Measurements from ENCODE around the gene CALML3.

CALML3 gene

DNA sequence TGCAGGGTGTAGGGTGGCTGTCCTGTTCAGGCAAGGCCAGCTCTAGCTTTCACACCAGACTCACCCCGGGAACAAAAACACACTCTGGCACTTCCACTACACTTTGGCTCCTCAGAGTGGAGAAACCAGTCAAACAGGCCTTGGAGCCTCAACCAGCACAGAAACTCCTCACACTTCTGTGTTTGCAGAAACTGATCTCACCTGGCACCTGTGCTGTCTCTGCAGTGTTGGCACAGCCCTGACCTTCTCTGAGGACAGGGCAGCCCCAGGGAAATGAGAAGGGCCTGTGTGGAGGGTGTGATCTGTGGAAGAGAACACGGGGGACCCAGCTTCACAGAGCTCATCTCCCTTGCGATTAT is 21.3 kb upstream of the CALML3 start:
- intact Hi-C loops (cut with DNase I), result no loop called here

DNA sequence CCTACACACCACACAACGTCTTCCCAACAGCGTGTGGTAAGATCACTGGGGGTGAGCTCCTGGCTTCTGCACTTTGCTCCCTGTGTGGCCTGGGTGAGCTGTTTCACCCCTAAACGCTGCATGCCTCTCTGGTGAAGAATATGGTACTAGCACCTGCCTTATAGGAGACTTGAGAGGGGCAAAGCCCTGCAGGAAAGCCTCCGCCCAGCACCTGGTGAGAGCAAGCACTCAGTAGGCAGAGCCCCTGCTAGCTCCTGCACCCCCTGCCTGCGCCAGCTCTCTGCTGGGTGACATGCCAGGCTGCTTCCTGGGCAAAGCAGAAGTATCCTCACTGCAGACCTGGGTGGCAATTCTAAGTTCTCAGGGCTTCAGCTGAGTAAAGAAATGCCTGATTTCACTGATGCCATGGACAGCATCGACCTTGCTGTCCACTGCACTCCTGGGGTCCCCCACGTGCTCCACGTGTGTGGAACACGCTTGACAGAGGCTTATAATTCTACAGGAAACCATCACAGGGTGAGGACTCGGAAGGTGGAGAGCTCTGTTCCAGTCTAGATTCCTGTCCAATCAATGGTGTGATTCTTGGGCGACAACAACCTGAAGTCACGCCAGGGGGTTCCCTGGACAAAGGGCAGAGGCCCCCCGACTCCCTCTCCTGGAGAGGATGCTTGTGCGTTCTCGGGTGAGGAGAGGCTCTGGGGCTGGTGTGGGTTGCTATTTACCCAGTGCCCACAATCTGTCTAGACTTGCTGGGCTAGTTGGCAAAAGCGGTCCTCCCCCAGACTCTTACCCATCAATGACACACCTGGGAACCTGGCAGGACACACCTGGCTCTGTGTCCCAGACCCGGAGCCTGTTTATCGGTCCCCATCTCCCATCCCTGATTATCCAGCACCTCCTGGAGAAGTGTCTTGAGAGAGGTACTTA is 20.4 kb upstream of the CALML3 start:
- intact Hi-C loops (cut with DNase I), result no loop called here
- DNase-seq, result peak in 2 of 42 donors; percentile 1 to 8

More for the DNA sequence above, 21.3 kb upstream of the CALML3 start:
- no peak for DNase-seq

DNA sequence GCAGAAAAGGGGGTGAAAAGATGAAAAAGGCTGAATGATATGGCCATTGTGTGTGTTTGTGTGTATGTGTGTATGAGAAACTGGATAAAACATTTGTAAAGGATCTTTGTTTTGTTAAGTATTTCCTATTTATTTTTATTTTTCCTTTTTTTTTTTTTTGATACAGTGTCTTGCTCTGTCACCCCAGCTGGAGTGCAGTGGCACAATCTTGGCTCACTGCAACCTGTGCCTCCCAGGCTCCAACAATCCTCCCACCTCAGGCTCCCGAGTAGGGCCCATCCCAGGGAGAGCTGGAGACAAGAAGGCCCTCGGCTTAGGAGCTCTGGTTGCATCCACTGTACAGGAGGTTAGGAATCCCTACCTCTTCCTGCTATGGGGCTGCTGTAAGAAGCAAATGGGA is 18.5 kb upstream of the CALML3 start:
- intact Hi-C loops (cut with DNase I), result no loop called here
- DNase-seq, result no peak

DNA sequence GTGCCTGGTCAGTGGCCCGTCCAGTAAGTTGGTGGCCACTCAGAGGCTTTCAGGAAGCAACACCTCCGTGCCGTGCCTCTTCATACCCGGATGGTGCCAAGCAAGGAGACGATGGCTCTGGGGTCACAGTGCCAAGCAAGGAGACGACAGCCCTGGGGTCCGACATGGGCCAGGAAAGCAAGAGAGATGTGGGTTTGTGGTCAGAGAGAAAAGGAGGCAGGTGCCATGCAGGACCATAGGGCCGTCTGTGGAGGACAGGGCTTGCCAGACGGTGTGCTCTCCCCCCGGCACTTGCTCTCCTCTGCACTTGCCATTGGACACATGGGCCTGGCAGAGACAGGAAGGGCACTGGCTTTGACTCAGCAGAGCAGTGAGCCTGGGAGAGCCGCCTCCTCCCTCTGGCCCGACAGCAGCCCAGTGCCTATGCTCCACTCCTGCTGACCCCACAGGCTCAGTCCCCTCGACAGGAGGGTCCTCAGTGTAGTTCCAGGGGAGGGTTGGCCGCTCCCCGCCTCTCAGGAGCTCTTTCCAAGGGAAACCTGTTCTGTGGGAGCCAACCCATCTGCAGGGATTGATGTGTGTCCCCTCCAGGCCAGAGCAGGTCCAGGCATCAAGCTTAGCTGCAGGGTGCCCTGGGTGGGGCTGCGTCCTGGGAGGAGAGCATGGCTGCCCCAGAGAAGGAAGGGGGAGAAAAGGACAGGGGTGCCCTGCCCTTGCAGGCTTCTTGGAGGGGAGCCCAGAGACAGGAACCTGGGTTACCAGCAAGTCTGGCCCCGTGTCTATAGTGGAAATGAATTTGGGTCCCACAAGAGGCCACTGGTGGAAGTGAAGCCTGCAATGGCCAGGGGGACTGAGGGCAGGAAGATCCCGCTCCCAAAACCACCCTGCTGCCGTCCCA is 17.8 kb upstream of the CALML3 start:
- intact Hi-C loops (cut with DNase I), result no loop called here
- peak in 2 of 42 donors; percentile 5 for DNase-seq

DNA sequence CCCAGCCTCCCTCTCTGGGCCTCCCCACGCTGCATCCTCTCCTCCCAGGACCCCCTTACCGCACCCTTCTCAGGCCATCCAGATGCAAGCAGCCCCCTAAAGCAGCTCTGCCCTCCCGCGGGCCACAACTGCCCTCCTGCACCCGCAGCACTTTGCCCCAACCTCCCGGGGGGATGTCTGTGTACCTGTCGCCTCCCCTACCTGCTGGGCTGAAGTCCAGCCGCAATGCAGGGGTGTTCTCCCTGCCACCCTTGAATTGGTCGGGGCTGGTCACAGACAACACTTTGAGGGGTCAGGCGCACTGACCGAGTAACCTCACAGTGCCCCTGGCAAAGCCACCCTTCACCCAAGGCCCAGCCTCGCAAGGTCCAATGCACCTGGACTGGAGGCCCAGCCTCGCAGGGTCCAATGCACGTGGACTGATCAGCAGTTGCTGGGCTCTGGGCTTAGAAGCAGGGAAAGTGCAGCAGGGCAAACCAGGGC is 17.1 kb upstream of the CALML3 start:
- intact Hi-C loops (cut with DNase I), result no loop called here
- no peak for DNase-seq

DNA sequence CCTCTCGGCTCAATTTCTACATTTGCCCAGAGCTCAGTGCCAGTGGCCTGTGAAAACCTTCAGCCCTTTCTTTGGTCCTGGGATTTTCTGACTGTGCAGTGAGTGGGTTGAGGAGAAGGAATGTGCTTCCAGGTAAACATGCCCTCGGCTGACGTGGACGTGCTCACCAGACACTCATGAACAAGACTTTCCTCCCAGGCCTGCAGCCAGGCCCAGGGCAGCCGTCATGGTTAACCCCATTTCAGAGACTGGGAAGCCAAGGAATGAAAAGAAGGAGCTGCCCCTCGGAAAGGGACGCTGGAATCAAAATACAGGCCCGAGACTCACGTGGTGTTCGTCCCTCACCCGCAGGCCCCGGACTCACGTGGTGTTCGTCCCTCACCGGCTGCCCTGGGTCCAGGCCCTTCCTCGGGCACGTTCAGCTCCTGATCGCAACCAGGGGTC is 16.6 kb upstream of the CALML3 start:
- no peak for DNase-seq
- intact Hi-C loops (cut with DNase I), result no loop called here

DNA sequence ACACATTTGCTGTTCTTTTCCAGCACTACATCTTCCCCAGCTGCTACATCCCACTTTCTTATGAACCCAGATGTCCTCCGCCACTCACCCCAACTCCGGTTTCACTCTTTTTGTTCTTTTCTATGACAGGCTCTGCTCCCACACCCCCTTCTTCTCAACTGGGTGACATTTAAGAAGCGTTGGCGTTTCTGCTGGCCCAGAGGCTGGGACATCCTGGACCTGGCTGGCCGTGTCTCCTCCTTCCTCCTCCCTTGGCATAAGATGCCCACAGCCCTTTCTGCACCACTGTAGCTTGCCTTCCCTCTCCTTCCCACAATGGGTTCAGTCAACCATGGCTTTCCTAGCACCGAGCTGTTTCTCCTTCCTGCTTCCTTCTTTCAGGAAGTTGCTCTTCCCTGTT is 16.0 kb upstream of the CALML3 start:
- no peak for DNase-seq

DNA sequence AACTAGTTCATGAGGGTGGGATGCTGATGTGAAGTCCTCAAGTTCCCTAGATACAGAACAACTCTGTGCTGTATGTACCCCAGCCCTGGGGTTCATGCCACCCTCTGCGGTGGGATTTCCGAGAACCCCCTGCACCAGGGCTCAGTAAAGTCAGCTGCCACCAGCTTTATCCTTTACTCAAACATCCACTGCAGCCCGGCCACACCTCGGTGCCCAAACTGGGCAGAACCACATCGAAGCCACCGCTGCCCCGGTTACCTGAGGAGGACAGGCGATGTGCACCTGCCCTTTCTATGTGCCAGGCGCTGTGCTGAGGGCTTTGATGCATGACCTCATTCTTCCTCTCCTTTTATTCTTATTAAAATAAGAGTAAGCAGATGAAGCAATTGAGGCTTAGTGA is 15.5 kb upstream of the CALML3 start:
- intact Hi-C loops (cut with DNase I), result no loop called here
- DNase-seq, result no peak

More for the DNA sequence above, 16.0 kb upstream of the CALML3 start:
- intact Hi-C loops (cut with DNase I), result no loop called here

DNA sequence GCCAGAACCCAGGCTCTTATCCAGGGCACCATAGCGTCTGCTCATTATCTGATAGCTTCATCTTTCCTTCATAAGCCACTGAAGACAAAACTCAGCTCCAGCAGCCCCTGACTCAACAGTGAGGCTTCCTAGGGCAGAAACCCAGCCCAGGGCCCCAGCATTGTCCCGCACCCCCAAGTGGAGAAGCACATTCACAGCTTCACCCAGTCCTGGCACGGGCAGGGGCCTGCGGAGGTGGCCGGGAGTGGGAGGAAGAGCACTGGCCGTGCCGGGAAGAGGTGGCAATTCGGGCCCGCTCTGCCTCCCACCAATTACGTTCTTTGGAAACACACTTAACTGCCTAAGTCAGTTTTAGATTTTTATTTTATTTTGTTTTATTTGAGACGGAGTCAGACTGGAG is 15.1 kb upstream of the CALML3 start:
- intact Hi-C loops (cut with DNase I), result no loop called here
- no peak for DNase-seq

DNA sequence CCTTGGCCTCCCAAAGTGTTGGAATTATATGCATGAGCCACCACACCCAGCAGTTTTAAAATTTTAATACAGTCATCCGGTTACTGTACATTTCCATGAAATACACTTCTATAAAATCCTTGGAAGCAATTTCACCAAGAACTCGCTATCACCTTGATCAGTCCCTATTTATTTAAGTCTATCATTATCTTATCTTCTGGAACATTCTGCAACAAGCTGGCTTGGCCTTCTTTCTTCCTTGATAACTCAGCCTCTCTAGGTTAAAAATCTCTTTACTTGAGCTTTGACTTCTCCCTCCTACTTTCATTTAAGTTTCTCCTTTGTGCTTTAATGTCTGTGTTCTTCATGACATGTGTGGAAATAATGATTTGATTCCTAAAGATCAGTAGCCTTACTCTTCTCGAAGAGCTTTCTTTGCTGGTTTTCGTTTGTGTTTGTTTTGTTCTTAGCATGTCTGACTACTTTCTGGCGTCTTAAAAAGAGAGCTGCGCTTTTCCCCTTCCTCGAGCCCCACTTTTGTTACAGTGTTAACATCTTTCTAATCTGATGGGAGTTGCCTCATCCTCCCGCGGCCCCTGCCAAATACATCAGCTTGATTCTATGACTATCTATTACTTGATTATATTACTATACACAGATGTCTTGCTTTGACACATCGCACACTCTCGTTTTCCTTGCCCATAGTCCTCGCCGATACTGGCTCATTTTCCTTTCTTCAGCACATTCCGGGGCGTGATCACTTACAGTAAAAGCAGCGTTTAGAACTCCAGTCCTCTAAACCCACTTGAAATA is 14.3 kb upstream of the CALML3 start:
- DNase-seq, result no peak

DNA sequence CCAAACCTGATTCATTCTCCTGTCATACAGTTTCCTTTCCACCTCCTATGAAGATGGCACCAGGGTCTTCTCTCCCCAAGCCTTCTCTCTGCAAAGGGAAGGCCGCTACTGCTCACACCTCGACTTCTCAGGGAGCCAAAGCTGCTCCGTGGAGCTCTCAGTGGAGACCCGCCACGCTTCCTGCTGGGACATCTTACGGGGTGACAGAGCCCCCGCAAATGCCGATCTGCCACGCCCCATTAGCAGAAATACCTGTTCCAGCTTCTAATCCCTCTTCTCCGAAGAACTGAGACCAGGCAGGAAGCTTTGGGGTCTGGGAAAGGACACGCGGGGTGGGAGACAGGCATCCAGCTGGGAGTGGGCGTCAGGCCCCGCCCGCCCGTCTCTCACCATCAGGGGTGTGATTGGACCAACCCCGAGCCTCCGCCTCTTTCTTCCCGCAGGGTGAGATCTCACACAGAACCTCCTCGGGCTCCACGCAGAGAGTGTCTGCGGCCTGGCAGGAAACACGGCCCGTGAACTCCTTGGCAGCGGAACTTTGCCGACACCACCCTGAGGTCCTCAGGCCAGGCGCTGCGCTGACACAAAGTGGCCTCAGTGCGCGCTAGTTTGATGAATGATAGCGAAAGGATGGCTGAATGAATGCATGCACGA is 13.4 kb upstream of the CALML3 start:
- no peak for DNase-seq
- intact Hi-C loops (cut with DNase I), result no loop called here

More for the DNA sequence above, 14.3 kb upstream of the CALML3 start:
- intact Hi-C loops (cut with DNase I), result no loop called here

DNA sequence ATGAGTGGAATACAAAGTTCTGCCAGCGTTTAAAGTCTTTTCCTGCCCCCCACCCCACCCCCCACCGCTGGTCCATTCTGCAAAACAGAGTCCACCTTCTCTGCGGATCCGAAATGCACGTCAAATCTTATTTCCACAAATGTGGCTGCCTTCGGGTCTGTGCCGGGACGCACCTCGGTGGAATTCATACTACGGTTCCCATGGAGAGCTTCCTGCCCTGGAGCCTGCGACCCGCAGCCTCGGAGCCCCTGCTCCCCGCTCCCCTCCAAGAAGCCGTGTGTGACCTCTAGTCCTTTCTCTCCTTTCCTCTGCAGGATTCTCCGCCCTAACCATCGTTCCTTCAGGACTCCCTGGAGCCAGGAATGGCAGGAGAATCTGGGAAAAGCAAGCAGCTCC is 12.9 kb upstream of the CALML3 start:
- intact Hi-C loops (cut with DNase I), result no loop called here
- no peak for DNase-seq

DNA sequence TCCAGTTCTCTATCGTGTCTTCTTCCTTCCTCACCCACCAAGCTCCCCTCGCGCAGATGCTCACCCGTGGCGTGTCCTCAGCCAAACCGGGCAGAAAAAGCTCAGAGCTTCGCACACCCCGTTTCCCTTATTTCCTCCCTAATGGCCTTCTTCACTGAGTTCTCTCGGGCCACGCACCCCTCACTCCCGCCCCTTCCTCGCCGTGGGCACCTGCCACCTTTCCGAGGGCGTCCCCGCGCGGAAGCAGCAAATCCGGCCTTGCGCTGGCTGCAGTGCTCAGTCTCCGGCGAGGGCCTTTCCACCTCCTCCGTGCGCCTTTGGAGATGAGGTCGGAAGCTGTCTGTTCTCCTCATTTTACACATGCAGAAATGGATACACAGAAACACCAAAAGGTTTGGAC is 12.4 kb upstream of the CALML3 start:
- intact Hi-C loops (cut with DNase I), result no loop called here
- no peak for DNase-seq

DNA sequence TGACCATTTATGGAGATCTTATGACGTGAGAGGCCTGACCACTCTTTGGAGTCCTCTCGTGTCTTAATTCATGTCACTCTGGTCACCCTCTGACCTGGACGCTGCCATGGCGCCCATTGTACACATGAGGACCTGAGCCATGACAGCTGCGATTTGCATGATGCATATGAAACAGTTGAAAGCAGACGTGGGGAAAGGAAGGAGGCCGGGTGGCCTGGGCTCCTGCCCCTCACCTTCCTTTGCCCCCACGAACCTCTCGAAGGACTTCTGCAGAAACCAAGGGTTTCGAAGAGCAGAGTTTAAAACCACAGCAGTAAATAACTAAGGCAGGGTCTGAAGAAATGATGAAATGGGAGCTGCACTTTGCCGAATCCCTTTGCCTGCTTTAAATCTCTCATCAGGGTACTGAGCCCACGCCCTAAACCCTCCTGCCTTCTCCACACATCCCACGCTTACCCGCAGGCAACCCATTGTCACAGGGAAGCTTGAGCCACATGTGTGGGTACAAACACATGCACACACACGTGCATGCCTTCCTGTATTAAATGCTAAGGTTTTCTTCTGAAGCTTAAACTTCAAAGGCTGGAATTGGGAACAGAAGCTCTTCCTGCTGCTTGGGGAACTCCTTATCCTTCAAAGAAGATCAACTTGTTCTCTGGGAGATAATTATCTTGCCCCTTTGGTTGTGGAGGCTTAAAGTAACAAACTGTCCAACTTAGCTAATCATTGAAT is 11.7 kb upstream of the CALML3 start:
- peak in 41 of 42 donors; percentile 24 to 85 (median 58) for DNase-seq
- intact Hi-C loops (cut with DNase I), result no loop called here

DNA sequence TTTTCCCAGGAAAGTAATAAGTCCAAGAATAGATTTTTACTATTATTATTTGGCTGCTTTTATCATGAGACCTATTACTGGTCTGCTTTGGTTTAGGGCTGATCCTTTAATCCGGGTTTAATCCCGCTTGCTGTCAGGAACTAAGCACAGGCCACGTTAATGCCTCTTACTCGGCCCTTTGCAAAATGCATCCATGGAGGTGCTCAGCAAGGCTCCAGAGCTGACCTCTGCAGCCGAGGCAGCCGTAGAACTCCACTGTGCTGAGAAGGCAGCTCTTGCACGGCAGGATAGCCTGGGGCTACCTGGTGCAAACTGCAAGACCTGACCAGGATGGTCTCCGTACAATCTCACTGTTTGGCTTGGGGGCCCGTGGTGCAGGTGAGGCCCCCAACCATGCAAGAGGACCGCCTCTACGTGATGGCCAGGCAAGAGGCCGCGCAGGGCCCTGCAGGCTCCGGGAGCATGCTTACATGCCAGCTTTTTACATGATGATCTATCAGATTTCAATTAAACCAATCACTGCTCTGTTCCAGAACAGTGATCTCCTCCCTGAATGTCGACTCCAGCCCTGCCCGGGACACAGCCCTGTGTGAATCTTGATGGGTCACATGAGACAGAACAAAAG is 10.4 kb upstream of the CALML3 start:
- intact Hi-C loops (cut with DNase I), result no loop called here

DNA sequence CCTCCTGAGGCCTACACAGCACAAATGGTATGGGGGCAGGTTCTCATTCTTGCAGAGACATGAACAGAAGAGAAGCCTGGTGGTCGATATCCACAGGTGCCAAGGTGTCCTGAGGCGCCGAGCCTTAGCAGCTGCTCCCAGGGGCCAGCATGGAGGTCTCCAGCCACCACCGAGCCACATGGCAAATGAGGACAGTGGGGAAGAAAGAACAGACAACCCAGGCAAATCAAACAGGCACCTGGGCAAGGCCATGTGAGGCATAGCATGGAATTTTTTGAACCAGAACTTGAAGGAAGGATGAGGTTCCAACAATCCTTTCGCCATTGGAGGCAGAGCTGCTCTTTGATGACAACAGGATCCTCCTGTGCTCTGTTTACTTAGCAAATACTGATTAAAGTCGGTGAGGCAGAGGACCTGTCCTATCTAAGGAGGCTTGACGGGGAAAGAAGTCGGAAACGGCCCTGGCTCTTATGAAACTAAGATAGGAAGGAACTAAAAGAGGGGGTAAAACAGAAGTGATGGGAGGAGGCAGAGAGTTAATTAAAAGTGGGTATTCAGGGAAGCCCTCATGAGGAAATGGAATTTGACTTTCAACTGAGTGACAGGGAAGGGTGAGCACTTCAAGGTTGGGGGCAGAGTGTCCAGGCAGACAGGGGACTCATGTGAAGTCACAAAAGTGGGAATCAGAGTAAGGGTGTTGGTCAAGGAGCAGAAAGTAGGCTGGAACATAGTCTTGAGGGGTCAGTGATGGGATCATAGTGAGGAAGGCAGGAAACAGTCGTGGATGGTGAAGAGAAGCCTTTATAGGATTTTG is 8.6 kb upstream of the CALML3 start:
- DNase-seq, result no peak
- intact Hi-C loops (cut with DNase I), result no loop called here

More for the DNA sequence above, 10.4 kb upstream of the CALML3 start:
- no peak for DNase-seq

DNA sequence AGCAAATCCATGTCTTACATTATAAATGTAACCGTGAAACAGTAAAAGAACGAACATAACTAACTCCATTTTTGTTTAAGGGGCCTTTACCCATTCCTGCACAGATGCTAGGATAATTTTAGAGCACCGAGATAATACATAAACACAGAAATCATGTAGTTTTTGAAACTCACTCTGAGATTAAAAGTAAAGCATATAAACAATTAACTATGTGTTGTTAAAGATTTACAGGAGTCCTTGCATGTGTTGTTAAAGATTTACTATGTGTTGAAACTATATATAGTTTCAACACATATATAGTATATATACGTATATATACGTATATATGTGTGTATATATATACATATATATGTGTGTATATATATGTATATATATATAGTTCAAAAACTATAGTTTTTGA is 7.2 kb upstream of the CALML3 start:
- no peak for DNase-seq
- intact Hi-C loops (cut with DNase I), result no loop called here

Data from head of caudate nucleus (tissue), 42 donors.